ENCODE results near the gene ERC2.

The ERC2 gene

DNA sequence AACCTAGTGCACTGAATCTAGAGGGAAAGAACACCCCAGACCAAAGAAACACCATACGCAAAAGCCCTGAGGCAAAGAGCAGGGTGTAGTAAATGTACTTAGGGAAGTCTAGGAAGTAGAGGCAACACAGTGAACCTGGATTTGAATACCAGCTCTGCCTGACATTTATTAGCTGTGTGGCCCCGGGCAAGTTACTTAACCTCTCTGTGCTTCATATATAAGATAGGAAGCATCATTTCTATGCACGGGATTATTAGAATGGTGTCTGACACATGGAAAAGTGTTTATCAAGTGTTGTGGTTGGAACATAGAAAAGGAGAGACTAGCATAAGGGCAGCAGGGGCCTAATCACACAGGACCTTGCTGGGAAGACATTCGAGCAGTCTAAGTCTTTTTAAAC is 132.2 kb downstream of the ERC2 start:
- Histone ChIP-seq H3K27me3 (ENCODE audit: insufficient read depth, poor library complexity, severe bottlenecking) (peaks cover 4% of the 10 kb centered on the region), H3K36me3 (ENCODE audit: low read depth) (no peaks in the 10 kb centered on the region), H3K9me3 (ENCODE audit: severe bottlenecking) (no peaks in the 10 kb centered on the region), H3K27ac (ENCODE audit: poor library complexity, severe bottlenecking) (no peak overlapping the region), H3K4me3 (ENCODE audit: severe bottlenecking) (no peak overlapping the region), H3K4me1 (ENCODE audit: insufficient read depth, poor library complexity, severe bottlenecking) (no peaks in the 10 kb centered on the region)
- ATAC-seq (ENCODE audit: low read depth) = no peak
- DNase-seq (ENCODE audit: low spot score) = no peak
- TF ChIP-seq, protein P1, sequence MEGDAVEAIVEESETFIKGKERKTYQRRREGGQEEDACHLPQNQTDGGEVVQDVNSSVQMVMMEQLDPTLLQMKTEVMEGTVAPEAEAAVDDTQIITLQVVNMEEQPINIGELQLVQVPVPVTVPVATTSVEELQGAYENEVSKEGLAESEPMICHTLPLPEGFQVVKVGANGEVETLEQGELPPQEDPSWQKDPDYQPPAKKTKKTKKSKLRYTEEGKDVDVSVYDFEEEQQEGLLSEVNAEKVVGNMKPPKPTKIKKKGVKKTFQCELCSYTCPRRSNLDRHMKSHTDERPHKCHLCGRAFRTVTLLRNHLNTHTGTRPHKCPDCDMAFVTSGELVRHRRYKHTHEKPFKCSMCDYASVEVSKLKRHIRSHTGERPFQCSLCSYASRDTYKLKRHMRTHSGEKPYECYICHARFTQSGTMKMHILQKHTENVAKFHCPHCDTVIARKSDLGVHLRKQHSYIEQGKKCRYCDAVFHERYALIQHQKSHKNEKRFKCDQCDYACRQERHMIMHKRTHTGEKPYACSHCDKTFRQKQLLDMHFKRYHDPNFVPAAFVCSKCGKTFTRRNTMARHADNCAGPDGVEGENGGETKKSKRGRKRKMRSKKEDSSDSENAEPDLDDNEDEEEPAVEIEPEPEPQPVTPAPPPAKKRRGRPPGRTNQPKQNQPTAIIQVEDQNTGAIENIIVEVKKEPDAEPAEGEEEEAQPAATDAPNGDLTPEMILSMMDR (IDR thresholded peaks at IDR 0.05; ENCODE audit: poor library complexity, severe bottlenecking) = no peak

DNA sequence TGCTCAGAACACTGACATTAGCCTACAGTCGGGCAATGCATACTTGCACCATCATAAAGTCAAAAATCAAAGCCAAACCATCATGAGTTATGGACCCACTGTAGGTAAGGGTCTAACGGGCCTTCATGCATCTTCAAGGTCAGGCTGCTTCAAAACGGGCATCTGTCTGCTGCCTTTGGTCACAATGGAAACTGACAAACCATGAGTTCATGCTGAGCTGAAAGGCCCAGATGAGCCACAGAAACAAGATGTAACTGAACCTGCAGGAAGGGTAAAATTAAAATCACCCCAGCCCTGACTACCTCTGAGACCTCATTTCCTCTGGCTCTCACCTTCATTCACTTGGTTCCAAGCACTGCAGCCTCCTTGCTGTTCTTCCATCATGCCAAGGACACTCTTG is 143.8 kb downstream of the ERC2 start:
- ATAC-seq (ENCODE audit: low read depth) = no peak
- no peaks in the 10 kb centered on the region for H3K4me1 ChIP-seq (ENCODE audit: insufficient read depth, poor library complexity, severe bottlenecking)

DNA sequence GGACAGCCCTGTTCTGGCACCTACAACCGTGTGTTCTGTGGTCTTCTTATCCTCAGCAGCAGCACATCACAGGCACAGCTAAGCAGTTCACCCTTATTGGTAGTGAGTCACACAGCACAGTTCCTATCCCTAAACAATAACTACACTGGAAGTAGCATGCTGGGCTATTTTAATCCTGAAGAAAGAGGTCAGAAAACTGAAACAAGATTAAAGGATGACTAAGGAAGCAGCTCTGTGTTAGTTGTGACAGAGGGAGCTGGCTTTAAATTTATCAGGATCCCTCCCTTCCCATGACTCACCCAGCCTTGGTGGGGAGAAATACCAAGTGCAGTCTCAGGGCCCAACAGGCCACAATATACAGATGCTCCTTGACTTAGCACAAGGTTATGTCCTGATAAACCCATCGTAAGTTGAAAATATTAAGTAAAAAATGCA is 144.3 kb downstream of the ERC2 start:
- H3K4me3 ChIP-seq (ENCODE audit: severe bottlenecking) = no peak overlapping the region
- H3K36me3 ChIP-seq (ENCODE audit: low read depth) = no peaks in the 10 kb centered on the region
- H3K27ac ChIP-seq (ENCODE audit: poor library complexity, severe bottlenecking) = no peak overlapping the region
- DNase-seq (ENCODE audit: low spot score) (no peak), ATAC-seq (ENCODE audit: low read depth) (peak; percentile 60)
- TF ChIP-seq, protein P1 (IDR thresholded peaks at IDR 0.05; ENCODE audit: poor library complexity, severe bottlenecking) = no peak
- H3K4me1 ChIP-seq (ENCODE audit: insufficient read depth, poor library complexity, severe bottlenecking) = no peaks in the 10 kb centered on the region
- H3K27me3 ChIP-seq (ENCODE audit: insufficient read depth, poor library complexity, severe bottlenecking) = no peaks in the 10 kb centered on the region
- no peaks in the 10 kb centered on the region for H3K9me3 ChIP-seq (ENCODE audit: severe bottlenecking)

More for the DNA sequence above, 143.8 kb downstream of the ERC2 start:
- Histone ChIP-seq H3K27ac (ENCODE audit: poor library complexity, severe bottlenecking) (no peak overlapping the region), H3K4me3 (ENCODE audit: severe bottlenecking) (no peak overlapping the region), H3K27me3 (ENCODE audit: insufficient read depth, poor library complexity, severe bottlenecking) (no peaks in the 10 kb centered on the region), H3K36me3 (ENCODE audit: low read depth) (no peaks in the 10 kb centered on the region), H3K9me3 (ENCODE audit: severe bottlenecking) (no peaks in the 10 kb centered on the region)
- DNase-seq (ENCODE audit: low spot score) = no peak
- TF ChIP-seq, protein P1 (IDR thresholded peaks at IDR 0.05; ENCODE audit: poor library complexity, severe bottlenecking) = no peak

DNA sequence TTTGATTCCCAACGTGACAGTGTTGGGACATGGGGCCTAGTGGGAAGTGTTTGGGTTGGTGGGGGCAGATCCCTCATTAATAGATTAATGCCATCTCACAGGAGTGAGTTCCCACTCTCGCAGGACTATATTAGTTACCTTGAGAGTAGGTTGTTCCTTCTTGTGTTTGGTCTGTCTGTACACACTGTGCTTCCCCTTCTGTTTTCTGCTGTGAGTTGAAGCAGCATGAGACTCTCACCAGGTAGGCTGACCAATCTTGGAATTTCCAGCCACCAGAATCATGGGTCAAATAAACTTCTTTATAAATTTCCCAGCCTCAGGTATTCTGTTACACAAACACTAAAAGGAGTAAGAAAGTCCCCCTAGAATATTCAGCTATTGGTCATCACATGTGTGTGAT is 145.4 kb downstream of the ERC2 start:
- H3K27ac ChIP-seq (ENCODE audit: poor library complexity, severe bottlenecking) = no peak overlapping the region
- H3K4me3 ChIP-seq (ENCODE audit: severe bottlenecking) = no peak overlapping the region
- no peak for ATAC-seq (ENCODE audit: low read depth)
- H3K4me1 ChIP-seq (ENCODE audit: insufficient read depth, poor library complexity, severe bottlenecking) = no peaks in the 10 kb centered on the region
- DNase-seq (ENCODE audit: low spot score) = no peak
- no peaks in the 10 kb centered on the region for H3K27me3 ChIP-seq (ENCODE audit: insufficient read depth, poor library complexity, severe bottlenecking)
- H3K36me3 ChIP-seq (ENCODE audit: low read depth) = no peaks in the 10 kb centered on the region
- TF ChIP-seq, protein P1 (IDR thresholded peaks at IDR 0.05; ENCODE audit: poor library complexity, severe bottlenecking) = no peak
- no peaks in the 10 kb centered on the region for H3K9me3 ChIP-seq (ENCODE audit: severe bottlenecking)

DNA sequence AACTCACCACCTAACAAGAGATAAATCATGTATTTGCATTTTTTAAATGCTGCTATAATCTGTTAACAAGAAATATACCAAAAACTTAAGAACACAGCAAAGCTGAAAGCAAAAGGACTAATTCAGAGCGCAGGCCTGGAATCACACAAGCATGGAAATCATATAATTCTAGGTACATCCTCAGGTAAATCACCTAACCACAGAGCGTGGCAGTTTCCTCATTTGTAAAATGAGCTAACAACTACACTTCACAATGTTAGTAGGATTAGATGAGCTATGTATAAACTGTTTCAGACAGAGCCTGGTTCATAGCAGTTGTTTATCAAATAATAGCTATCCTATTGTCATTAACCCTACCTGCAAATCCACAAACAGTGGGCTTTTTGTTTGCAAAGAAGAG is 146.4 kb downstream of the ERC2 start:
- ATAC-seq (ENCODE audit: low read depth) (no peak), DNase-seq (ENCODE audit: low spot score) (no peak)
- no peaks in the 10 kb centered on the region for H3K4me1 ChIP-seq (ENCODE audit: insufficient read depth, poor library complexity, severe bottlenecking)
- H3K27ac ChIP-seq (ENCODE audit: poor library complexity, severe bottlenecking) = no peak overlapping the region
- H3K27me3 ChIP-seq (ENCODE audit: insufficient read depth, poor library complexity, severe bottlenecking) = no peaks in the 10 kb centered on the region
- TF ChIP-seq, protein P1 (IDR thresholded peaks at IDR 0.05; ENCODE audit: poor library complexity, severe bottlenecking) = no peak
- H3K9me3 ChIP-seq (ENCODE audit: severe bottlenecking) = no peaks in the 10 kb centered on the region
- no peak overlapping the region for H3K4me3 ChIP-seq (ENCODE audit: severe bottlenecking)
- H3K36me3 ChIP-seq (ENCODE audit: low read depth) = no peaks in the 10 kb centered on the region

Measured in RWPE2 (cell line).